NCI-H1092 treated with DMSO at 0.1 percent for 48 hours (cell line): ENCODE data around the gene HSPB3.
"Not testable (repeated sequence)": the region's sequence is repeated elsewhere in the genome, so short reads cannot be mapped to it uniquely, and the experiment has no call there.

ENCODE experiments used
- DNase-seq: peaks from one replicate; lab custom pipeline; 2025; lab: John Stamatoyannopoulos, UW

Gene HSPB3

GRCh38 chr5:54457094-54457862 is 1.8 kb downstream of the HSPB3 start:
- DNase-seq, result no peak

GRCh38 chr5:54458221-54458620 is 2.7 kb downstream of the HSPB3 start:
- no peak for DNase-seq

- DNase-seq, result no peak
Observed at GRCh38 chr5:54460181-54460919, 4.9 kb downstream of the HSPB3 start.

- DNase-seq, result no peak
Observed at GRCh38 chr5:54462281-54462680, 6.8 kb downstream of the HSPB3 start.

GRCh38 chr5:54463713-54464112 is 8.2 kb downstream of the HSPB3 start:
- no peak for DNase-seq

- DNase-seq, result no peak
Observed at GRCh38 chr5:54469622-54470021, 14.1 kb downstream of the HSPB3 start.

- DNase-seq, result no peak
Observed at GRCh38 chr5:54470128-54470527, 14.6 kb downstream of the HSPB3 start.

- DNase-seq, result no peak
Observed at GRCh38 chr5:54470677-54471076, 15.2 kb downstream of the HSPB3 start.

GRCh38 chr5:54471398-54471797 is 15.9 kb downstream of the HSPB3 start:
- DNase-seq, result no peak

GRCh38 chr5:54476682-54477081 is 21.2 kb downstream of the HSPB3 start:
- no peak for DNase-seq

- DNase-seq, result no peak
Observed at GRCh38 chr5:54477941-54478478, 22.5 kb downstream of the HSPB3 start.

- DNase-seq, result no peak
Observed at GRCh38 chr5:54480296-54480695, 24.8 kb downstream of the HSPB3 start.

- DNase-seq, result no peak
Observed at GRCh38 chr5:54484219-54484894, 28.9 kb downstream of the HSPB3 start.

- not testable (repeated sequence) for DNase-seq
Observed at GRCh38 chr5:54485659-54486058, 30.2 kb downstream of the HSPB3 start.

- DNase-seq, result not testable (repeated sequence)
Observed at GRCh38 chr5:54489648-54489979, 34.1 kb downstream of the HSPB3 start.

- DNase-seq, result no peak
Observed at GRCh38 chr5:54491326-54491725, 35.8 kb downstream of the HSPB3 start.

- no peak for DNase-seq
Observed at GRCh38 chr5:54492178-54492577, 36.7 kb downstream of the HSPB3 start.

- DNase-seq, result no peak
Observed at GRCh38 chr5:54495027-54495426, 39.5 kb downstream of the HSPB3 start.
